Neural cell (in vitro differentiated cells): ENCODE measurements around the gene ASB18.

Source experiments
- EZH2 ChIP-seq: fragments of 200-600, 300-800 bp; shearing (Covaris generic), sonication (generic); IDR thresholded peaks from 2 replicates; pipeline ENCODE4 v1.6.1; 2014; ENCODE audit warnings: antibody characterized with exemption, low read length, borderline replicate concordance, mild to moderate bottlenecking; ENCODE audit not compliant: insufficient read depth, poor library complexity, severe bottlenecking
- RAD21 ChIP-seq: fragments of 450-650 bp; conservative IDR thresholded peaks from 2 replicates; pipeline ENCODE4 v1.6.1; 2014; ENCODE audit warnings: antibody characterized with exemption, mild to moderate bottlenecking, moderate library complexity
- TF ChIP-seq, protein P1 (sequence below): fragments of 450-650 bp; IDR thresholded peaks from 2 replicates; pipeline ENCODE4 v1.5.1; 2014; ENCODE audit warnings: antibody characterized with exemption, mild to moderate bottlenecking, moderate library complexity; ENCODE audit not compliant: poor library complexity, severe bottlenecking

GRCh38 chr2:236184701-236185100 is 79.5 kb downstream of the ASB18 start:
- TF ChIP-seq, protein P1, sequence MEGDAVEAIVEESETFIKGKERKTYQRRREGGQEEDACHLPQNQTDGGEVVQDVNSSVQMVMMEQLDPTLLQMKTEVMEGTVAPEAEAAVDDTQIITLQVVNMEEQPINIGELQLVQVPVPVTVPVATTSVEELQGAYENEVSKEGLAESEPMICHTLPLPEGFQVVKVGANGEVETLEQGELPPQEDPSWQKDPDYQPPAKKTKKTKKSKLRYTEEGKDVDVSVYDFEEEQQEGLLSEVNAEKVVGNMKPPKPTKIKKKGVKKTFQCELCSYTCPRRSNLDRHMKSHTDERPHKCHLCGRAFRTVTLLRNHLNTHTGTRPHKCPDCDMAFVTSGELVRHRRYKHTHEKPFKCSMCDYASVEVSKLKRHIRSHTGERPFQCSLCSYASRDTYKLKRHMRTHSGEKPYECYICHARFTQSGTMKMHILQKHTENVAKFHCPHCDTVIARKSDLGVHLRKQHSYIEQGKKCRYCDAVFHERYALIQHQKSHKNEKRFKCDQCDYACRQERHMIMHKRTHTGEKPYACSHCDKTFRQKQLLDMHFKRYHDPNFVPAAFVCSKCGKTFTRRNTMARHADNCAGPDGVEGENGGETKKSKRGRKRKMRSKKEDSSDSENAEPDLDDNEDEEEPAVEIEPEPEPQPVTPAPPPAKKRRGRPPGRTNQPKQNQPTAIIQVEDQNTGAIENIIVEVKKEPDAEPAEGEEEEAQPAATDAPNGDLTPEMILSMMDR = no peak
- TF ChIP-seq RAD21 = no peak
- no peak for TF ChIP-seq EZH2
